CD4-positive, alpha-beta T cell (primary cell): ENCODE data around the gene TBRG4. TPM values are rescaled to one million over a fixed set of nuclear protein-coding genes. Genes with fewer than 3 reads are reported as not detected.

ENCODE experiments used
- ATAC-seq: fragments of 200-7000 bp; cut with Tn5 transposase; one replicate; pipeline ENCODE4 v1.10.0; 2022; ENCODE audit warnings: mild to moderate bottlenecking; ENCODE audit not compliant: poor library complexity
- CTCF ChIA-PET: fragments of 350-600 bp; sonication (Branson Sonifier 250); formaldehyde crosslinking; loops from one replicate; lab custom pipeline; 2021; ENCODE audit warnings: antibody characterized with exemption, inconsistent platforms; lab: Charles Lee
- POLR2A ChIA-PET: fragments of 350-600 bp; sonication (Branson Sonifier 250); formaldehyde crosslinking; loops from one replicate; lab custom pipeline; 2021; ENCODE audit warnings: antibody characterized with exemption, inconsistent platforms; lab: Charles Lee
- DNase-seq, 14 experiments: peaks; one replicate each; pipeline ENCODE4 v3.0.0-alpha.2; 2013 to 2020; ENCODE audit warnings: mixed read lengths in 2 of 14
- H3K27ac ChIP-seq, 2 donors: one replicate each; pipeline versions ENCODE4 v1.5.1 to v1.7.0; 2013; ENCODE audit warnings: low read length in 2 of 2, low read depth in 1 of 2, mild to moderate bottlenecking in 1 of 2
- H3K27me3 ChIP-seq, 2 experiments: 1 replicate in 1 of 2; 2 replicates in 1 of 2; pipeline versions ENCODE4 v1.6.1 to v1.7.0; 2013; ENCODE audit warnings: low read length in 2 of 2, control low read depth in 1 of 2, mild to moderate bottlenecking in 1 of 2, moderate library complexity in 1 of 2; ENCODE audit not compliant: insufficient read depth in 2 of 2, control insufficient read depth in 1 of 2
- H3K36me3 ChIP-seq: one replicate; pipeline ENCODE4 v1.6.1; 2013; ENCODE audit warnings: low read length, control low read depth; ENCODE audit not compliant: insufficient read depth
- H3K4me1 ChIP-seq: one replicate; pipeline ENCODE4 v1.6.1; 2013; ENCODE audit warnings: low read length, control low read depth; ENCODE audit not compliant: insufficient read depth
- H3K4me3 ChIP-seq: one replicate; pipeline ENCODE4 v1.5.1; 2013; ENCODE audit warnings: mild to moderate bottlenecking, low read length, moderate library complexity
- H3K9me3 ChIP-seq, 2 experiments: 1 replicate in 1 of 2; 2 replicates in 1 of 2; pipeline versions ENCODE4 v1.6.1 to v1.7.0; 2013; ENCODE audit warnings: low read length in 2 of 2, mild to moderate bottlenecking in 2 of 2, control low read depth in 1 of 2, moderate library complexity in 1 of 2; ENCODE audit not compliant: control insufficient read depth in 1 of 2, insufficient read depth in 1 of 2
- H3K27ac Mint-ChIP-seq: one replicate; pipeline ENCODE4 v1.8.0; 2020; ENCODE audit warnings: mixed read lengths
- H3K27me3 Mint-ChIP-seq: one replicate; pipeline ENCODE4 v1.8.0; 2021; ENCODE audit warnings: mixed read lengths
- H3K36me3 Mint-ChIP-seq: one replicate; pipeline ENCODE4 v1.8.0; 2021; ENCODE audit warnings: low read depth, mixed read lengths
- H3K4me1 Mint-ChIP-seq: one replicate; pipeline ENCODE4 v1.8.0; 2021; ENCODE audit warnings: low read depth, mixed read lengths
- H3K4me3 Mint-ChIP-seq: one replicate; pipeline ENCODE4 v1.8.0; 2020; ENCODE audit warnings: mild to moderate bottlenecking, mixed read lengths
- H3K9me3 Mint-ChIP-seq: one replicate; pipeline ENCODE4 v1.8.0; 2020; ENCODE audit warnings: mixed read lengths
- CTCF ChIP-seq: fragments of 200-600 bp; IDR thresholded peaks from one replicate; pipeline ENCODE4 v1.8.0; 2022; ENCODE audit warnings: antibody characterized with exemption, mild to moderate bottlenecking
- intact Hi-C, 2 experiments: fragments of 100-400 bp; cut with DNase I in 1 of 2; cut with micrococcal nuclease in 1 of 2; formaldehyde crosslinking; loops; one replicate each; pipeline versions ENCODE4 v1.15.1 to v1.9.0; 2023 to 2025; cut with DNase I, micrococcal nuclease
- total RNA-seq, 174 experiments: library from RNA in 2 of 174; stranded (reverse) in 2 of 174; gene quantifications; one replicate each; pipeline ENCODE4 v1.2.3 and lab custom pipeline; 2021 to 2026

Gene TBRG4
- total RNA-seq, 2 experiments from 2014 or later = 104 to 105 TPM

GRCh38 chr7:45159296-45159695, 47.8 kb upstream of the TBRG4 start:
- Mint-ChIP-seq H3K4me3 (no peak overlapping the region), H3K27me3 (peaks cover 42% of the 10 kb centered on the region), H3K27ac (no peak overlapping the region), H3K4me1 (peaks cover 15% of the 10 kb centered on the region), H3K36me3 (no peaks in the 10 kb centered on the region), H3K9me3 (no peaks in the 10 kb centered on the region)
- Histone ChIP-seq H3K27ac (no peak overlapping the region), H3K27me3 (peaks cover 13 to 29% of the 10 kb centered on the region in 2 experiments), H3K4me1 (peaks cover 7% of the 10 kb centered on the region), H3K4me3 (no peak overlapping the region), H3K36me3 (no peaks in the 10 kb centered on the region), H3K9me3 (peaks cover 0 to 10% of the 10 kb centered on the region in 2 experiments)
- intact Hi-C loops = no loop called here
- ChIA-PET CTCF (interaction anchor here (1.1 kb wide), 1 partner anchor 695 kb away, joined by 3 read pairs; no protein-coding TSS in a partner anchor), POLR2A (no interaction called here)
- no peak for ATAC-seq
- no peak for DNase-seq
- no peak for TF ChIP-seq CTCF

- H3K4me1 ChIP-seq = peaks cover 7% of the 10 kb centered on the region
- DNase-seq = no peak
- H3K36me3 Mint-ChIP-seq = no peaks in the 10 kb centered on the region
- peaks cover 13 to 29% of the 10 kb centered on the region in 2 experiments for H3K27me3 ChIP-seq
- H3K9me3 Mint-ChIP-seq = no peaks in the 10 kb centered on the region
- intact Hi-C loops = no loop called here
- ChIA-PET POLR2A (no interaction called here), CTCF (no interaction called here)
- H3K27ac Mint-ChIP-seq = no peak overlapping the region
- no peaks in the 10 kb centered on the region for H3K36me3 ChIP-seq
- peaks cover 42% of the 10 kb centered on the region for H3K27me3 Mint-ChIP-seq
- no peak for ATAC-seq
- TF ChIP-seq CTCF = no peak
- peaks cover 15% of the 10 kb centered on the region for H3K4me1 Mint-ChIP-seq
- H3K4me3 Mint-ChIP-seq = no peak overlapping the region
- H3K4me3 ChIP-seq = no peak overlapping the region
- no peak overlapping the region for H3K27ac ChIP-seq
- H3K9me3 ChIP-seq = peaks cover 0 to 3% of the 10 kb centered on the region in 2 experiments
Observed at GRCh38 chr7:45158471-45158870, 47.0 kb upstream of the TBRG4 start.

GRCh38 chr7:45157653-45158401, 46.3 kb upstream of the TBRG4 start, which contains the start of gene RAMP3:
Gene RAMP3 (plus strand): TSS chr7:45157791. CDS start chr7:45157829, 38 bp downstream.
- ATAC-seq = no peak
- H3K36me3 Mint-ChIP-seq = no peaks in the 10 kb centered on the region
- no peak for TF ChIP-seq CTCF
- H3K27me3 Mint-ChIP-seq = peaks cover 42% of the 10 kb centered on the region
- peaks cover 13 to 29% of the 10 kb centered on the region in 2 experiments for H3K27me3 ChIP-seq
- no peak within 1 kb of the TSS for H3K4me3 Mint-ChIP-seq
- ChIA-PET POLR2A (no interaction called here), CTCF (no interaction called here)
- H3K27ac Mint-ChIP-seq = no peak within 1 kb of the TSS
- intact Hi-C loops = no loop called here
- no peaks in the 10 kb centered on the region for H3K9me3 Mint-ChIP-seq
- no peak for DNase-seq
- no peaks in the 10 kb centered on the region for H3K9me3 ChIP-seq
- H3K4me1 ChIP-seq = peaks cover 7% of the 10 kb centered on the region
- no peaks in the 10 kb centered on the region for H3K36me3 ChIP-seq
- no peak within 1 kb of the TSS for H3K4me3 ChIP-seq
- H3K4me1 Mint-ChIP-seq = peaks cover 15% of the 10 kb centered on the region
- no peak within 1 kb of the TSS for H3K27ac ChIP-seq
